Sigmoid colon (tissue), 7 donors: Measurements from ENCODE around the gene BTAF1. TPM values are rescaled to one million over a fixed set of nuclear protein-coding genes. Genes with fewer than 3 reads are reported as not detected.
"Not testable (repeated sequence)": the region's sequence is repeated elsewhere in the genome, so short reads cannot be mapped to it uniquely, and the experiment has no call there.

Experiments
- DNase-seq: peaks from one replicate; pipeline ENCODE4 v3.0.0-alpha.2; 2019
- H3K27ac ChIP-seq, 4 donors: fragments of 200-600 bp; sonication (generic); one replicate each; pipeline ENCODE4 v1.5.1; 2016 to 2019; ENCODE audit warnings: mild to moderate bottlenecking in 1 of 4
- H3K27me3 ChIP-seq, 3 donors: fragments of 200-600 bp; sonication (generic); one replicate each; pipeline ENCODE4 v1.5.1; 2019; ENCODE audit warnings: mild to moderate bottlenecking in 1 of 3
- H3K36me3 ChIP-seq, 4 donors: fragments of 200-600 bp; sonication (generic); one replicate each; pipeline ENCODE4 v1.5.1; 2016 to 2019
- H3K4me1 ChIP-seq, 4 donors: fragments of 200-600 bp; sonication (generic); one replicate each; pipeline ENCODE4 v1.5.1; 2017 to 2019
- H3K4me3 ChIP-seq, 4 donors: fragments of 200-600 bp; sonication (generic); one replicate each; pipeline ENCODE4 v1.5.1; 2017 to 2019; ENCODE audit warnings: mild to moderate bottlenecking in 2 of 4, moderate library complexity in 1 of 4
- H3K9me3 ChIP-seq, 4 donors: fragments of 200-600 bp in 3 of 4; sonication (generic) in 3 of 4; one replicate each; pipeline versions ENCODE4 v1.5.1 to v1.6.1; 2013 to 2019
- CTCF ChIP-seq, 4 experiments: fragments of 450-650 bp in 3 of 4; fragments of 200-600 bp in 1 of 4; IDR thresholded peaks; one replicate each; pipeline ENCODE4 v1.5.1; 2016 to 2019; ENCODE audit warnings: antibody characterized with exemption in 4 of 4, mild to moderate bottlenecking in 3 of 4, moderate library complexity in 2 of 4
- EP300 ChIP-seq, 4 donors: sonication (generic); formaldehyde crosslinking; IDR thresholded peaks; one replicate each; pipeline ENCODE4 v1.6.1; 2017; ENCODE audit warnings: antibody characterized with exemption in 4 of 4
- POLR2A ChIP-seq, 2 donors: fragments of 450-650 bp; IDR thresholded peaks; one replicate each; pipeline ENCODE4 v1.6.1; 2016; ENCODE audit warnings: antibody characterized with exemption in 2 of 2, mild to moderate bottlenecking in 2 of 2, moderate library complexity in 2 of 2
- POLR2AphosphoS5 ChIP-seq, 4 donors: sonication (generic); formaldehyde crosslinking; IDR thresholded peaks; one replicate each; pipeline ENCODE4 v1.6.1; 2017; ENCODE audit warnings: antibody characterized with exemption in 4 of 4
- WGBS, 2 donors: extraction: QIAGEN DNeasy Blood & Tissue Kit; methylation state at CpG; one replicate each; pipeline ENCODE4 v1.1.7; 2013; 5-methylcytosine and 5-hydroxymethylcytosine counted together
- intact Hi-C: fragments of 100-400 bp; cut with DNase I; formaldehyde crosslinking; loops from one replicate; pipeline ENCODE4 v1.15.1; 2023
- polyA plus RNA-seq, 3 donors: library from polyadenylated mRNA; stranded (reverse); fragments of 200-250 nt; gene quantifications; one replicate each; pipeline ENCODE4 v1.2.3, GENCODE V29; 2013
- total RNA-seq, 4 donors: library from RNA; depleted of rRNA; stranded (reverse); fragments of >200 nt; gene quantifications; one replicate each; pipeline ENCODE4 v1.1.0, GENCODE V29; 2016
- donor health status: healthy with polysubstance abuse.
- donor health status: Bipolar disorder and iron deficiency.
- donor health status: healthy.

BTAF1 gene
- total and polyA plus RNA-seq, 7 donors = 1.8 to 45.5 (median 34.6) TPM

- H3K27ac ChIP-seq = peak overlapping the region in 1 of 4 donors; percentile 44
- no peaks in the 10 kb centered on the region for H3K9me3 ChIP-seq
- no peak for DNase-seq
- H3K4me3 ChIP-seq = peak overlapping the region; percentile 37 to 63 (median 55)
- H3K4me1 ChIP-seq = peaks cover 0 to 34% (median 24%) of the 10 kb centered on the region in 4 donors
- TF ChIP-seq POLR2A (IDR thresholded peaks at IDR 0.05) (no peak), EP300 (IDR thresholded peaks at IDR 0.05) (no peak), POLR2AphosphoS5 (IDR thresholded peaks at IDR 0.05) (no peak), CTCF (IDR thresholded peaks at IDR 0.05) (no peak)
- intact Hi-C loops = no loop called here
- H3K27me3 ChIP-seq = no peaks in the 10 kb centered on the region
- WGBS, 2 donors = 14 to 21% methylated on average over 6 of the region's 6 CpGs
- H3K36me3 ChIP-seq = no peaks in the 10 kb centered on the region
These were observed 36.7 kb upstream of the BTAF1 start for GRCh38 chr10:91886954-91887271.

GRCh38 chr10:91887272-91888076 lies 36.1 kb upstream of the BTAF1 start:
- TF ChIP-seq POLR2A (IDR thresholded peaks at IDR 0.05) (no peak), CTCF (IDR thresholded peaks at IDR 0.05) (no peak), EP300 (IDR thresholded peaks at IDR 0.05) (no peak), POLR2AphosphoS5 (IDR thresholded peaks at IDR 0.05) (no peak)
- peak; percentile 66 for DNase-seq
- Histone ChIP-seq H3K4me1 (peaks cover 0 to 34% (median 24%) of the 10 kb centered on the region in 4 donors), H3K9me3 (no peaks in the 10 kb centered on the region), H3K27me3 (no peaks in the 10 kb centered on the region), H3K4me3 (peak overlapping the region; percentile 37 to 63 (median 55)), H3K27ac (peak overlapping the region in 1 of 4 donors; percentile 44), H3K36me3 (no peaks in the 10 kb centered on the region)
- WGBS, 2 donors = 1% methylated on average over 59 of the region's 59 CpGs
- intact Hi-C loops = no loop called here

- Histone ChIP-seq H3K4me3 (no peak overlapping the region), H3K36me3 (no peaks in the 10 kb centered on the region), H3K4me1 (peaks cover 0 to 15% (median 11%) of the 10 kb centered on the region in 4 donors), H3K9me3 (no peaks in the 10 kb centered on the region), H3K27me3 (no peaks in the 10 kb centered on the region), H3K27ac (no peak overlapping the region)
- intact Hi-C loops = no loop called here
- no peak for TF ChIP-seq POLR2AphosphoS5 (IDR thresholded peaks at IDR 0.05)
- TF ChIP-seq EP300 (IDR thresholded peaks at IDR 0.05) = no peak
- no peak for TF ChIP-seq POLR2A (IDR thresholded peaks at IDR 0.05)
- TF ChIP-seq CTCF (IDR thresholded peaks at IDR 0.05) = no peak
- 90 to 92% methylated on average over 1 of the region's 1 CpG for WGBS, 2 donors
- DNase-seq = no peak
These were observed 32.2 kb upstream of the BTAF1 start for GRCh38 chr10:91891125-91892001.

- intact Hi-C loops = no loop called here
These were observed 30.5 kb upstream of the BTAF1 start for GRCh38 chr10:91893051-91893450.

GRCh38 chr10:91894261-91894685 lies 29.3 kb upstream of the BTAF1 start:
- intact Hi-C loops, H3K4me1 ChIP-seq, H3K27me3 ChIP-seq, DNase-seq, H3K36me3 ChIP-seq, H3K27ac ChIP-seq, H3K4me3 ChIP-seq, H3K9me3 ChIP-seq: not testable (repeated sequence)
- 84 to 91% methylated on average over 14 of the region's 14 CpGs for WGBS, 2 donors

More at GRCh38 chr10:91893051-91893450, 30.5 kb upstream of the BTAF1 start:
- TF ChIP-seq POLR2AphosphoS5 (IDR thresholded peaks at IDR 0.05) (no peak), POLR2A (IDR thresholded peaks at IDR 0.05) (no peak), CTCF (IDR thresholded peaks at IDR 0.05) (no peak), EP300 (IDR thresholded peaks at IDR 0.05) (no peak)
- Histone ChIP-seq H3K4me1 (peaks cover 0 to 2% (median under 1%) of the 10 kb centered on the region in 4 donors), H3K27ac (no peak overlapping the region), H3K27me3 (no peaks in the 10 kb centered on the region), H3K4me3 (no peak overlapping the region), H3K36me3 (no peaks in the 10 kb centered on the region), H3K9me3 (no peaks in the 10 kb centered on the region)
- 95 to 98% methylated on average over 2 of the region's 2 CpGs for WGBS, 2 donors
- no peak for DNase-seq
